Motor neuron (in vitro differentiated cells): ENCODE results near the gene CIT. TPM values are rescaled to one million over a fixed set of nuclear protein-coding genes. Genes with fewer than 3 reads are reported as not detected.
"Not testable (repeated sequence)": the region's sequence is repeated elsewhere in the genome, so short reads cannot be mapped to it uniquely, and the experiment has no call there.

ENCODE experiments used
- ATAC-seq, 8 experiments: fragments of 200-7000 bp; cut with Tn5 transposase; replicated peaks in 6 of 8; 2 replicates each; pipeline ENCODE4 v1.8.0; 2021; ENCODE audit warnings: mild to moderate bottlenecking in 8 of 8, moderate library complexity in 8 of 8
- H3K27ac ChIP-seq, 2 donors: fragments of 250-450 bp; sonication (Bioruptor Pico); 2 replicates each; pipeline ENCODE4 v1.9.0; 2021; ENCODE audit warnings: antibody characterized with exemption in 2 of 2, mild to moderate bottlenecking in 2 of 2, moderate library complexity in 1 of 2
- H3K4me1 ChIP-seq, 2 donors: fragments of 250-450 bp; sonication (Bioruptor Pico); replicated peaks in 1 of 2; 2 replicates each; pipeline ENCODE4 v1.6.1; 2021; ENCODE audit warnings: antibody characterized with exemption in 2 of 2, mild to moderate bottlenecking in 2 of 2, moderate library complexity in 1 of 2
- H3K4me3 ChIP-seq, 5 donors: fragments of 250-450 bp; sonication (Bioruptor Pico); 2 replicates each; pipeline ENCODE4 v1.9.0; 2021; ENCODE audit warnings: antibody characterized with exemption in 5 of 5, mild to moderate bottlenecking in 5 of 5, moderate library complexity in 4 of 5
- WGBS, 10 experiments: fragments of 450-650 bp; shearing (Covaris generic); methylation state at CpG; one replicate each; pipeline ENCODE4 v1.0.0; 2022; 5-methylcytosine and 5-hydroxymethylcytosine counted together
- in situ Hi-C, 9 experiments: fragments of 400-800 bp; cut with MboI; loops; one replicate each; pipeline ENCODE4 v1.15.0; 2021; ENCODE audit warnings: low sequenced_read_pairs in 9 of 9, low pct_unique_long_range_greater_than_20kb in 2 of 9; ENCODE audit not compliant: unreplicated experiment in 9 of 9
- total RNA-seq, 8 experiments: library from RNA; unstranded; fragments of 300-600 nt; gene quantifications; 2 replicates each; pipeline versions ENCODE4 v1.2.3 to v1.2.4, GENCODE V29; 2022

Gene CIT
- 10 to 100 TPM in 3 of 8 experiments, 1 to 10 TPM in 5; 2.2 to 35.6 (median 6.9) TPM for total RNA-seq

GRCh38 chr12:119876761-119877638, at the start of gene CIT:
CIT (minus strand) TSS chr12:119877320; CDS start chr12:119876168, 1,152 bp downstream.
- ATAC-seq, result peak; percentile 100
- WGBS, 10 experiments, result 0 to 17% (median 1%) methylated on average over 4 to 20 of the region's 56 CpGs; no CpG with 5 or more reads in 1 of the 10 experiments
- in situ Hi-C loops, result no loop called here
- peak within 1 kb of the TSS; percentile 53 to 86 (median 72) for H3K4me3 ChIP-seq
- peak within 1 kb of the TSS in 1 of 2 donors; percentile 25 for H3K27ac ChIP-seq
- H3K4me1 ChIP-seq, result peaks cover 0 to 3% of the 10 kb centered on the region in 2 donors

- H3K4me1 ChIP-seq, result peaks cover 0 to 3% of the 10 kb centered on the region in 2 donors
- no peak overlapping the region for H3K4me3 ChIP-seq
- in situ Hi-C loops, result no loop called here
- H3K27ac ChIP-seq, result no peak overlapping the region
- ATAC-seq, result no peak
Measured at GRCh38 chr12:119925269-119925668, 48.1 kb upstream of the CIT start.

- in situ Hi-C loops, result loop anchor here in 1 of 9 experiments (25.0 kb wide), 1 partner anchor 233 kb away; no protein-coding TSS in a partner anchor
- Histone ChIP-seq H3K27ac (no peak overlapping the region), H3K4me3 (no peak overlapping the region), H3K4me1 (no peaks in the 10 kb centered on the region)
- 36 to 100% (median 67%) methylated on average over 1 to 5 of the region's 6 CpGs; no CpG with 5 or more reads in 5 of the 10 experiments for WGBS, 10 experiments
- no peak for ATAC-seq
Measured at GRCh38 chr12:119920064-119920463, 42.9 kb upstream of the CIT start.

DNA sequence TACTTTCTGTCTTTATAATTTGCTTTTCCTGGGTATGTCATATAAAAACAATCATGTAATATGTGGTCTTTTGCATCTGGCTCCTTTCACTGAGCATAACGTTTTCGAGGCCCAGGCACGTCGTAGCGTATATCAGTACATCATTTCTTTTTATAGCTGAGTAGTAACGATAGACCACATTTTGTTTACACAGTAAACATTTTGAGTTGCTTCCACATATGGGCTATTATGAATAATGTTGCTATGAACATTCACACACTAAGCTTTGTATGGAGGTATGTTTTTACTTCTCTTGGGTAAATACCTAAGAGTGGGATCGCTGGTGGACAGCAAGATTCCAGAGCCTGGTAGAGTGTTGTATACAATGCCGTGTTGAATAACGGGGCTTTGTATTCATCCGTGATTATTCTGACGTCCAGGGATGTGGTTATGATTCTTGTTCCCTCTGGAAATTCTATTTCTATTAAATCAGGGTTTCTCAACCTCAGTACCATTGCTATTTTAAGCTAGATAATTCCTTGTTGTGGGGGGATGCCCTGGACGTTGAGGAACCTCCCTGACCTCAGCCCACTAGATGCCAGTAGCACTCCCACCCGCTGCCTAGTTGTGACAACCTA, 38.9 kb upstream of the CIT start:
- H3K27ac ChIP-seq, result no peak overlapping the region
- in situ Hi-C loops, result loop anchor here in 1 of 9 experiments (25.0 kb wide), 1 partner anchor 229 kb away; no protein-coding TSS in a partner anchor
- peak in 1 of 8 experiments; percentile 80 for ATAC-seq
- H3K4me3 ChIP-seq, result no peak overlapping the region
- WGBS, 10 experiments, result 10 to 96% (median 83%) methylated on average over 1 to 12 of the region's 13 CpGs
- no peaks in the 10 kb centered on the region for H3K4me1 ChIP-seq

DNA sequence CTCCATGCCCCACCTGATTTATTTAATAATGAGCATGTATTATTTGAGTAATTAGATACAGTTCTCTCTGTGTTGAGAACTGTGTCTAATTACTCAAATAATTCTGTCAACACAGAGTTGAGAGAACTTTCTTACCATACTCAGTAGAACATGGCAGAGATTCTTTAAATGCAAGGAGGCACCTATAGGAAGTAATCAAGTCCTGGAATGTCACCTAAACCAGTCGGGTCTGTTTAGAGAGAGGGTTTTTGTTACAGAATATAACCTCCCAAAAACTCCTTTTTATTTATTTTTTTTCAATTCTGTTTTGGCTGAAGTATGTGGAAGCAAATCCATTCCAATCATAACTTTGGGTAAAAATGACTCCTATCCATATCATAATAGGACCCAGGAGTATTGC, 37.5 kb upstream of the CIT start:
- in situ Hi-C loops, result loop anchor here in 1 of 9 experiments (25.0 kb wide), 1 partner anchor 227 kb away; no protein-coding TSS in a partner anchor
- no peak overlapping the region for H3K4me3 ChIP-seq
- no peak overlapping the region for H3K27ac ChIP-seq
- ATAC-seq, result no peak
- no peaks in the 10 kb centered on the region for H3K4me1 ChIP-seq
- 0 to 100% (median 38%) methylated on average over 1 of the region's 1 CpG; no CpG with 5 or more reads in 3 of the 10 experiments for WGBS, 10 experiments

GRCh38 chr12:119913536-119914330, 36.6 kb upstream of the CIT start:
- Histone ChIP-seq H3K4me3 (no peak overlapping the region), H3K27ac (no peak overlapping the region), H3K4me1 (no peaks in the 10 kb centered on the region)
- no peak for ATAC-seq
- WGBS, 10 experiments, result 19 to 100% (median 86%) methylated on average over 1 to 5 of the region's 6 CpGs
- in situ Hi-C loops, result loop anchor here in 1 of 9 experiments (25.0 kb wide), 1 partner anchor 226 kb away; no protein-coding TSS in a partner anchor

DNA sequence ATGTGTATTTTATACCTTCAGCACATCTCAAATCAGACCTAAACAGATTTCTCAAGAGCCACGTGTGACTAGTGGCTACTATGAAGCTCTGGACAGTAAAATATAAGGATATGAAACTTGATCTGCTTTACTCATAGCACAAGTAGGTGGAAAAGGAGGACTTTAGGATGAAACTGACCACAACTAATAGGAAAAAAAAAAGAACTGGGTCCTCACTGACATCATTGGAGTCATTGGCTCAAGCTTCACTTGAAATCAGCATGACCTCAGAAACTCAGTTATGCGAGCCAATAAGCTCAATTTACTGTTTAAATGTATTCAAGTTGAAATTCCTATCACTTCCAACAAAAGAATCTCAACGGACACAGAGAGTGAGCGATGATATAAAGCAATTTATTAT, 34.1 kb upstream of the CIT start:
- H3K27ac ChIP-seq, result no peak overlapping the region
- WGBS, 10 experiments, result 22 to 71% (median 64%) methylated on average over 2 to 4 of the region's 4 CpGs
- no peak for ATAC-seq
- H3K4me3 ChIP-seq, result no peak overlapping the region
- H3K4me1 ChIP-seq, result no peaks in the 10 kb centered on the region
- in situ Hi-C loops, result loop anchor here in 1 of 9 experiments (25.0 kb wide), 1 partner anchor 224 kb away; no protein-coding TSS in a partner anchor

DNA sequence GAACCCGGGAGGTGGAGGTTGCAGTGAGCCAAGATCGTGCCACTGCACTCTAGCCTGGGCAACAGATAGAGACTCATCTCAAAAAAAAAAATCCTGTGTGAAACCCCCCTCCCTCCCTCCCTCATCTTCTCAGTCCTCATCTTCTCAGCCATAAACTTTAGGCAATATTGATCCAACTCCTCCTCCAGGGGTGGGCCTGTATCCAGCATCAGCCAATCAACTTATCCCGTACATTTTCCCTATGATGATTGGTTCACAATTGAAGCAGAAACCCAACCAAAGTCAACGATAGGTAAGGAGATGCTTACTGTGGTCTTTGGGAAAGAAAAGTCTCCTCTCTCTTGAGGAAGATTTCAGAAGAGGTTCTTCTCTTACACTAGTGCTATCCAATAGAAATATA, 33.5 kb upstream of the CIT start:
- Histone ChIP-seq H3K4me1 (no peaks in the 10 kb centered on the region), H3K27ac (no peak overlapping the region), H3K4me3 (no peak overlapping the region)
- WGBS, 10 experiments, result 20 to 100% (median 60%) methylated on average over 1 to 2 of the region's 4 CpGs; no CpG with 5 or more reads in 5 of the 10 experiments
- in situ Hi-C loops, result loop anchor here in 1 of 9 experiments (25.0 kb wide), 1 partner anchor 223 kb away; no protein-coding TSS in a partner anchor
- ATAC-seq, result no peak

GRCh38 chr12:119902084-119902509, 25.0 kb upstream of the CIT start:
- WGBS, 10 experiments, result 0 to 80% (median 7%) methylated on average over 1 to 5 of the region's 5 CpGs
- no peak overlapping the region for H3K27ac ChIP-seq
- peak; percentile 30 to 98 (median 60) for ATAC-seq
- no peak overlapping the region for H3K4me3 ChIP-seq
- in situ Hi-C loops, result loop anchor here in 1 of 9 experiments (25.0 kb wide), 1 partner anchor 215 kb away; no protein-coding TSS in a partner anchor
- H3K4me1 ChIP-seq, result no peaks in the 10 kb centered on the region

DNA sequence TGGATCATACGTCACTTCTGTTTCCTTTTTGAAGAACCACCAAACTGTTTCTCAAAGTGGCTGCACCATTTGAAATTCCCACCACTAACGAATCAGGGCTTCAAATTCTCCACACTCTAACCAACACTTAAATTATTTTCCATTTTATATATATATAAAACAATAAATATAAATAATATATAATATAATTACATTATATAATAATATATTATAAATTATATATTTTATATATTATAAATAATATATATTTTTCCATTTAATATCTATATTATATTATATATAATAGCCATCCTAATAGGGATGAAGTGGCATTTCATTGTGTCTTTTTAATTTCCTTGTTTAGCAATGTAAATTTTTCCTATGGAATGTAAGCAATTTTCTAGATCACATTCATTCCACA, 24.6 kb upstream of the CIT start:
- 42 to 83% (median 67%) methylated on average over 1 to 2 of the region's 2 CpGs; no CpG with 5 or more reads in 1 of the 10 experiments for WGBS, 10 experiments
- Histone ChIP-seq H3K27ac (no peak overlapping the region), H3K4me3 (no peak overlapping the region), H3K4me1 (no peaks in the 10 kb centered on the region)
- in situ Hi-C loops, result loop anchor here in 1 of 9 experiments (25.0 kb wide), 1 partner anchor 214 kb away; no protein-coding TSS in a partner anchor
- ATAC-seq, result no peak

- ATAC-seq, result no peak
- WGBS, 10 experiments, result 29 to 60% (median 57%) methylated on average over 1 of the region's 1 CpG; no CpG with 5 or more reads in 5 of the 10 experiments
- in situ Hi-C loops, result no loop called here
- H3K4me3 ChIP-seq, result no peak overlapping the region
- no peaks in the 10 kb centered on the region for H3K4me1 ChIP-seq
- H3K27ac ChIP-seq, result no peak overlapping the region
Measured at GRCh38 chr12:119894916-119895315, 17.8 kb upstream of the CIT start.

DNA sequence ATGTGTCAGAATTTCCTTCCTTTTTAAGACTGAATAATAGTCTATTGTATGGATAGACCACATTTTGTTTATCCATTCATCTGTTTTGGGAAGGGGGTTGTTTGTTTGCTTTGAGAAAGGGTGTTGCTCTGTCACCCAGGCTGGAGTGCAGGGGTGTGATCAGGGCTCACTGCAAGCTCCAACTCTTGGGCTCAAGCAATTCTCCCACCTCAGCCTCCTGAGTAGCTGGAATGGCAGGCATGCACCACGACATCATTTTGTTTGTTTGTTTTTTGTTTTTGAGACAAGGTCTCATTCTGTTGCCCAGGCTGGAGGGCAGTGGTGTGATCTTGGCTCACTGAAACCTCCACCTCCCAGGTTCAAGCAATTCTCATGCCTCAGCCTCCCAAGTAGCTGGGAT, 15.5 kb upstream of the CIT start:
- H3K4me1 ChIP-seq, H3K4me3 ChIP-seq, in situ Hi-C loops, ATAC-seq, H3K27ac ChIP-seq: not testable (repeated sequence)
- 20 to 43% methylated on average over 1 of the region's 1 CpG; no CpG with 5 or more reads in 8 of the 10 experiments for WGBS, 10 experiments
